ENCODE results near the gene AEBP2. TPM values are rescaled to one million over a fixed set of nuclear protein-coding genes. Genes with fewer than 3 reads are reported as not detected.

The AEBP2 gene
- total and polyA plus RNA-seq, 2 experiments from 2014 or later, result 13.6 to 23.0 TPM

- no peak for TF ChIP-seq CTCF (IDR thresholded peaks at IDR 0.05; ENCODE audit: low read depth, low read length)
- Histone ChIP-seq H3K27ac (no peak overlapping the region), H3K4me3 (no peak overlapping the region), H3K9me3 (ENCODE audit: low read depth) (no peaks in the 10 kb centered on the region), H3K36me3 (no peaks in the 10 kb centered on the region), H3K4me1 (ENCODE audit: low read depth) (peaks cover 7% of the 10 kb centered on the region), H3K27me3 (no peaks in the 10 kb centered on the region)
- DNase-seq (ENCODE audit: low read depth in 1 of 2, low spot score in 1 of 2), result no peak
These were observed 4.8 kb downstream of the AEBP2 start for GRCh38 chr12:19444097-19444496.

GRCh38 chr12:19447386-19447785, 8.1 kb downstream of the AEBP2 start:
- no peaks in the 10 kb centered on the region for H3K36me3 ChIP-seq
- TF ChIP-seq CTCF (IDR thresholded peaks at IDR 0.05; ENCODE audit: low read depth, low read length), result no peak
- H3K4me1 ChIP-seq (ENCODE audit: low read depth), result peaks cover 14% of the 10 kb centered on the region
- H3K4me3 ChIP-seq, result no peak overlapping the region
- H3K27ac ChIP-seq, result no peak overlapping the region
- H3K9me3 ChIP-seq (ENCODE audit: low read depth), result no peaks in the 10 kb centered on the region
- no peak for DNase-seq (ENCODE audit: low read depth in 1 of 2, low spot score in 1 of 2)
- no peaks in the 10 kb centered on the region for H3K27me3 ChIP-seq

- H3K4me3 ChIP-seq, result no peak overlapping the region
- H3K4me1 ChIP-seq (ENCODE audit: low read depth), result peaks cover 14% of the 10 kb centered on the region
- H3K9me3 ChIP-seq (ENCODE audit: low read depth), result no peaks in the 10 kb centered on the region
- no peaks in the 10 kb centered on the region for H3K36me3 ChIP-seq
- no peak for TF ChIP-seq CTCF (IDR thresholded peaks at IDR 0.05; ENCODE audit: low read depth, low read length)
- H3K27me3 ChIP-seq, result no peaks in the 10 kb centered on the region
- peak overlapping the region; percentile 44 for H3K27ac ChIP-seq
- no peak for DNase-seq (ENCODE audit: low read depth in 1 of 2, low spot score in 1 of 2)
These were observed 10.5 kb downstream of the AEBP2 start for GRCh38 chr12:19449814-19450213.

GRCh38 chr12:19450362-19450761, 11.1 kb downstream of the AEBP2 start:
- Histone ChIP-seq H3K36me3 (no peaks in the 10 kb centered on the region), H3K4me3 (no peak overlapping the region), H3K4me1 (ENCODE audit: low read depth) (peaks cover 14% of the 10 kb centered on the region), H3K9me3 (ENCODE audit: low read depth) (no peaks in the 10 kb centered on the region), H3K27me3 (no peaks in the 10 kb centered on the region), H3K27ac (peak overlapping the region; percentile 44)
- TF ChIP-seq CTCF (IDR thresholded peaks at IDR 0.05; ENCODE audit: low read depth, low read length), result no peak
- DNase-seq (ENCODE audit: low read depth in 1 of 2, low spot score in 1 of 2), result peak in 1 of 2 donors; percentile 36

GRCh38 chr12:19451196-19451595, 11.9 kb downstream of the AEBP2 start:
- Histone ChIP-seq H3K4me1 (ENCODE audit: low read depth) (peaks cover 14% of the 10 kb centered on the region), H3K36me3 (no peaks in the 10 kb centered on the region), H3K9me3 (ENCODE audit: low read depth) (no peaks in the 10 kb centered on the region), H3K27ac (peak overlapping the region; percentile 75), H3K4me3 (no peak overlapping the region), H3K27me3 (no peaks in the 10 kb centered on the region)
- DNase-seq (ENCODE audit: low read depth in 1 of 2, low spot score in 1 of 2), result peak in 1 of 2 donors; percentile 49
- TF ChIP-seq CTCF (IDR thresholded peaks at IDR 0.05; ENCODE audit: low read depth, low read length), result no peak

- H3K27ac ChIP-seq, result no peak overlapping the region
- H3K9me3 ChIP-seq (ENCODE audit: low read depth), result no peaks in the 10 kb centered on the region
- DNase-seq (ENCODE audit: low read depth in 1 of 2, low spot score in 1 of 2), result no peak
- H3K4me1 ChIP-seq (ENCODE audit: low read depth), result peaks cover 13% of the 10 kb centered on the region
- no peak overlapping the region for H3K4me3 ChIP-seq
- no peak for TF ChIP-seq CTCF (IDR thresholded peaks at IDR 0.05; ENCODE audit: low read depth, low read length)
- no peaks in the 10 kb centered on the region for H3K36me3 ChIP-seq
- no peaks in the 10 kb centered on the region for H3K27me3 ChIP-seq
These were observed 14.7 kb downstream of the AEBP2 start for GRCh38 chr12:19453961-19454360.

Measured in cardiac muscle cell (in vitro differentiated cells and primary cell).